ENCODE data around the gene NPC1L1. TPM values are rescaled to one million over a fixed set of nuclear protein-coding genes. Genes with fewer than 3 reads are reported as not detected.

The NPC1L1 gene
- total and polyA plus RNA-seq, 2 of the 13 experiments (the other 11 are each of a cell fraction or from before 2014, with no cell fraction given) = 4.8 to 14.5 TPM

DNA sequence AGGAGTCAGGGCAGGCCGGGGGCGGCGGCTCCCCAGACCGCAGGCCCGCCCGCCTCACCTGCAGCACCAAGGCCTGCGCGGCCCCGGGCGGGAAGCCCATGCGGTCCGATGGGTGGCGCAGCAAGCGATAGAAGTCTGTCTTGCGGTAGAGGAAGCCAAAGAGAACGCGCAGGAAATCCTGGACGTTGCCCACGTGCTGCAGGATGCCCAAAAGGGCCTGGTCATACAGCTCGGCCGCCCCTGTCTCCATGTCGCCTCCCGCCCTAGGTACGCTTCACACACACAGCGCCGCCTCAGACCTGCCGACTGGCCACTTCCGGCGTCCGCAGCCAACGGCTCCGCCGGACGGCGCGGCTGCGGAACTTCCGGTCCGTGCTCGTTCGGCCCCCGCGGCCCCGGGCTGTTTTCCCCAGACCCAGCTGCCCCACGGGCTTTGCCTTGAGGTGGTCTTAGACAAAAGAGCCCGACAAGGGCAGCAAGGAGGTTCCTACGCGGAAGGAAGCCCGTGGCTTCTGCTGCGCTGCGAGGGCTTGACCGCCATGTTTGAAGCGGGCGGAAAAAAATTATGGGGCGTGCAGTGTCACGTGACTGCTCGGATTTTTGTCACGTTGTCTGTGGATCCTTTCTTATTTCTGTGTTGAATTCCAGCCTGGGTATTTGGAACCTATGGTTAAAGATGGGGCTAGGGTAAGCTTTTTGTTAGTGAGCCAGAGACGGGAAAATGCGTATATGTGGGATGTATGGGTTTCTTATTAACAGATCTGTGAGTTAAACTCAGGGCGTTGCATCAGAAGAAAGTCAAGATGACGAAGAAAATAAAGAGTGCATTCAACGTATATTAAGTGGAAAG lies 50.6 kb downstream of the NPC1L1 start, which contains the start of gene NUDCD3 (continued):
- TF ChIP-seq, protein P1, sequence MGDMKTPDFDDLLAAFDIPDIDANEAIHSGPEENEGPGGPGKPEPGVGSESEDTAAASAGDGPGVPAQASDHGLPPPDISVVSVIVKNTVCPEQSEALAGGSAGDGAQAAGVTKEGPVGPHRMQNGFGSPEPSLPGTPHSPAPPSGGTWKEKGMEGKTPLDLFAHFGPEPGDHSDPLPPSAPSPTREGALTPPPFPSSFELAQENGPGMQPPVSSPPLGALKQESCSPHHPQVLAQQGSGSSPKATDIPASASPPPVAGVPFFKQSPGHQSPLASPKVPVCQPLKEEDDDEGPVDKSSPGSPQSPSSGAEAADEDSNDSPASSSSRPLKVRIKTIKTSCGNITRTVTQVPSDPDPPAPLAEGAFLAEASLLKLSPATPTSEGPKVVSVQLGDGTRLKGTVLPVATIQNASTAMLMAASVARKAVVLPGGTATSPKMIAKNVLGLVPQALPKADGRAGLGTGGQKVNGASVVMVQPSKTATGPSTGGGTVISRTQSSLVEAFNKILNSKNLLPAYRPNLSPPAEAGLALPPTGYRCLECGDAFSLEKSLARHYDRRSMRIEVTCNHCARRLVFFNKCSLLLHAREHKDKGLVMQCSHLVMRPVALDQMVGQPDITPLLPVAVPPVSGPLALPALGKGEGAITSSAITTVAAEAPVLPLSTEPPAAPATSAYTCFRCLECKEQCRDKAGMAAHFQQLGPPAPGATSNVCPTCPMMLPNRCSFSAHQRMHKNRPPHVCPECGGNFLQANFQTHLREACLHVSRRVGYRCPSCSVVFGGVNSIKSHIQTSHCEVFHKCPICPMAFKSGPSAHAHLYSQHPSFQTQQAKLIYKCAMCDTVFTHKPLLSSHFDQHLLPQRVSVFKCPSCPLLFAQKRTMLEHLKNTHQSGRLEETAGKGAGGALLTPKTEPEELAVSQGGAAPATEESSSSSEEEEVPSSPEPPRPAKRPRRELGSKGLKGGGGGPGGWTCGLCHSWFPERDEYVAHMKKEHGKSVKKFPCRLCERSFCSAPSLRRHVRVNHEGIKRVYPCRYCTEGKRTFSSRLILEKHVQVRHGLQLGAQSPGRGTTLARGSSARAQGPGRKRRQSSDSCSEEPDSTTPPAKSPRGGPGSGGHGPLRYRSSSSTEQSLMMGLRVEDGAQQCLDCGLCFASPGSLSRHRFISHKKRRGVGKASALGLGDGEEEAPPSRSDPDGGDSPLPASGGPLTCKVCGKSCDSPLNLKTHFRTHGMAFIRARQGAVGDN (CRISPR knock-in tag; IDR thresholded peaks at IDR 0.05) = peak; percentile 97
- TF ChIP-seq ZNF101 (CRISPR knock-in tag; IDR thresholded peaks at IDR 0.05; ENCODE audit: borderline replicate concordance, low read depth) (no peak), JUND (CRISPR knock-in tag; IDR thresholded peaks at IDR 0.05) (0 out of 2 replicates have a peak, but pooled peaks have one; percentile 34), HDAC6 (IDR thresholded peaks at IDR 0.05; ENCODE audit: low read depth, low read length) (no peak), IKZF5 (CRISPR knock-in tag; IDR thresholded peaks at IDR 0.05) (0 out of 2 replicates have a peak, but pooled peaks have one; percentile 59), ZNF207 (IDR thresholded peaks at IDR 0.05; ENCODE audit: borderline replicate concordance) (0 out of 2 replicates have a peak, but pooled peaks have one; percentile 27), JUNB (CRISPR knock-in tag; IDR thresholded peaks at IDR 0.05; ENCODE audit: borderline replicate concordance) (no peak), DZIP1 (CRISPR knock-in tag; IDR thresholded peaks at IDR 0.05) (peak; percentile 78; the same call in 1 of the 2 replicates), IKZF4 (CRISPR knock-in tag; IDR thresholded peaks at IDR 0.05; ENCODE audit: borderline replicate concordance, low read depth, not compliant biosample characterization) (peak; percentile 59), ELF4 (CRISPR knock-in tag; IDR thresholded peaks at IDR 0.05; ENCODE audit: borderline replicate concordance) (peak; percentile 96), MBD4 (IDR thresholded peaks at IDR 0.05; ENCODE audit: borderline replicate concordance, low read length) (no peak), MATR3 (CRISPR knock-in tag; IDR thresholded peaks at IDR 0.05) (no peak), TOE1 (CRISPR knock-in tag; IDR thresholded peaks at IDR 0.05) (0 out of 2 replicates have a peak, but pooled peaks have one; percentile 34)
- TF ChIP-seq, protein P2, sequence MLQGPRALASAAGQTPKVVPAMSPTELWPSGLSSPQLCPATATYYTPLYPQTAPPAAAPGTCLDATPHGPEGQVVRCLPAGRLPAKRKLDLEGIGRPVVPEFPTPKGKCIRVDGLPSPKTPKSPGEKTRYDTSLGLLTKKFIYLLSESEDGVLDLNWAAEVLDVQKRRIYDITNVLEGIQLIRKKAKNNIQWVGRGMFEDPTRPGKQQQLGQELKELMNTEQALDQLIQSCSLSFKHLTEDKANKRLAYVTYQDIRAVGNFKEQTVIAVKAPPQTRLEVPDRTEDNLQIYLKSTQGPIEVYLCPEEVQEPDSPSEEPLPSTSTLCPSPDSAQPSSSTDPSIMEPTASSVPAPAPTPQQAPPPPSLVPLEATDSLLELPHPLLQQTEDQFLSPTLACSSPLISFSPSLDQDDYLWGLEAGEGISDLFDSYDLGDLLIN (CRISPR knock-in tag; IDR thresholded peaks at IDR 0.05; ENCODE audit: borderline replicate concordance) = no peak
- TF ChIP-seq, protein P3, sequence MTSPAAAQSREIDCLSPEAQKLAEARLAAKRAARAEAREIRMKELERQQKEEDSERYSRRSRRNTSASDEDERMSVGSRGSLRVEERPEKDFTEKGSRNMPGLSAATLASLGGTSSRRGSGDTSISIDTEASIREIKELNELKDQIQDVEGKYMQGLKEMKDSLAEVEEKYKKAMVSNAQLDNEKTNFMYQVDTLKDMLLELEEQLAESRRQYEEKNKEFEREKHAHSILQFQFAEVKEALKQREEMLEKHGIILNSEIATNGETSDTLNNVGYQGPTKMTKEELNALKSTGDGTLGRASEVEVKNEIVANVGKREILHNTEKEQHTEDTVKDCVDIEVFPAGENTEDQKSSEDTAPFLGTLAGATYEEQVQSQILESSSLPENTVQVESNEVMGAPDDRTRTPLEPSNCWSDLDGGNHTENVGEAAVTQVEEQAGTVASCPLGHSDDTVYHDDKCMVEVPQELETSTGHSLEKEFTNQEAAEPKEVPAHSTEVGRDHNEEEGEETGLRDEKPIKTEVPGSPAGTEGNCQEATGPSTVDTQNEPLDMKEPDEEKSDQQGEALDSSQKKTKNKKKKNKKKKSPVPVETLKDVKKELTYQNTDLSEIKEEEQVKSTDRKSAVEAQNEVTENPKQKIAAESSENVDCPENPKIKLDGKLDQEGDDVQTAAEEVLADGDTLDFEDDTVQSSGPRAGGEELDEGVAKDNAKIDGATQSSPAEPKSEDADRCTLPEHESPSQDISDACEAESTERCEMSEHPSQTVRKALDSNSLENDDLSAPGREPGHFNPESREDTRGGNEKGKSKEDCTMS (CRISPR knock-in tag; conservative IDR thresholded peaks at IDR 0.05) = peak; percentile 27; the same call in 1 of the 2 replicates

Data from HepG2 (cell line).